A673 (cell line): ENCODE measurements around the gene AGTPBP1.

Experiments used
- EZH2 ChIP-seq: fragments of 200-600 bp; sonication (generic); IDR thresholded peaks from 2 replicates; pipeline ENCODE4 v1.6.1; 2017; ENCODE audit warnings: borderline replicate concordance, low read depth, mild to moderate bottlenecking, mixed read lengths, antibody characterized with exemption, low read length; ENCODE audit not compliant: poor library complexity, severe bottlenecking
- TF ChIP-seq, protein P1 (sequence below): fragments of 300-800, 200-600 bp; sonication (generic); conservative IDR thresholded peaks from 2 replicates; pipeline ENCODE4 v1.5.1; 2017; ENCODE audit warnings: low read depth, mild to moderate bottlenecking, antibody characterized with exemption, low read length, moderate library complexity, mixed read lengths

DNA sequence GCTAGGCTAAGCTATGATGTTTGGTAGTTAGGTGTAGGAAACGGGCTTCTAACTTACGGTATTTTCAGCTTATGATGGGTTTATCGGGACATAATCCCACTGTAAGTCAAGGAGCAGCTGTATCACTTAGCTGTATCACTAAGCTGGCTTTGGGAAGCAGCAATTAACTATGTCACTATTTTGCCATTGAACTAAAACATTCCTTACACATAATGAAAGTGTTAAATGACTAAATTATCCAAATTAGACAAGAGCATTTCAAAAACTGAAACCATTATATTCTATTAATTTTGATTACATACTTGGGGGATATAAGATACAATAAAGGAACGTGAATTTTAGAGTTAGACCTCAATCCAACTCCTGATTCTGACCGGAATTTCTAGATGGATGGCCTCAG, 188.3 kb downstream of the AGTPBP1 start:
- TF ChIP-seq, protein P1, sequence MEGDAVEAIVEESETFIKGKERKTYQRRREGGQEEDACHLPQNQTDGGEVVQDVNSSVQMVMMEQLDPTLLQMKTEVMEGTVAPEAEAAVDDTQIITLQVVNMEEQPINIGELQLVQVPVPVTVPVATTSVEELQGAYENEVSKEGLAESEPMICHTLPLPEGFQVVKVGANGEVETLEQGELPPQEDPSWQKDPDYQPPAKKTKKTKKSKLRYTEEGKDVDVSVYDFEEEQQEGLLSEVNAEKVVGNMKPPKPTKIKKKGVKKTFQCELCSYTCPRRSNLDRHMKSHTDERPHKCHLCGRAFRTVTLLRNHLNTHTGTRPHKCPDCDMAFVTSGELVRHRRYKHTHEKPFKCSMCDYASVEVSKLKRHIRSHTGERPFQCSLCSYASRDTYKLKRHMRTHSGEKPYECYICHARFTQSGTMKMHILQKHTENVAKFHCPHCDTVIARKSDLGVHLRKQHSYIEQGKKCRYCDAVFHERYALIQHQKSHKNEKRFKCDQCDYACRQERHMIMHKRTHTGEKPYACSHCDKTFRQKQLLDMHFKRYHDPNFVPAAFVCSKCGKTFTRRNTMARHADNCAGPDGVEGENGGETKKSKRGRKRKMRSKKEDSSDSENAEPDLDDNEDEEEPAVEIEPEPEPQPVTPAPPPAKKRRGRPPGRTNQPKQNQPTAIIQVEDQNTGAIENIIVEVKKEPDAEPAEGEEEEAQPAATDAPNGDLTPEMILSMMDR, result no peak
- no peak for TF ChIP-seq EZH2
